ENCODE data around the gene ASS1. TPM values are rescaled to one million over a fixed set of nuclear protein-coding genes. Genes with fewer than 3 reads are reported as not detected.
"Not testable (repeated sequence)": the region's sequence is repeated elsewhere in the genome, so short reads cannot be mapped to it uniquely, and the experiment has no call there.

The ASS1 gene
- total RNA-seq, 1 donor from 2014 or later: 1.6 TPM

GRCh38 chr9:130400870-130401269 lies 43.9 kb upstream of the ASS1 start:
- Mint-ChIP-seq H3K4me1 (no peaks in the 10 kb centered on the region), H3K9me3 (no peaks in the 10 kb centered on the region), H3K4me3 (no peak overlapping the region), H3K27me3 (peaks cover 2% of the 10 kb centered on the region), H3K27ac (no peak overlapping the region), H3K36me3 (ENCODE audit: low read depth) (no peaks in the 10 kb centered on the region)
- intact Hi-C loops (cut with micrococcal nuclease): no loop called here
- no peak for TF ChIP-seq CTCF (IDR thresholded peaks at IDR 0.05)
- no peak for ATAC-seq (ENCODE audit: low read depth)
- ChIA-PET POLR2A (no interaction called here), CTCF (no interaction called here)
- DNase-seq: no peak

GRCh38 chr9:130401742-130402141 lies 43.0 kb upstream of the ASS1 start:
- H3K27ac Mint-ChIP-seq; ATAC-seq (ENCODE audit: low read depth); H3K36me3 Mint-ChIP-seq (ENCODE audit: low read depth); CTCF ChIA-PET; H3K9me3 Mint-ChIP-seq; POLR2A ChIA-PET; DNase-seq; intact Hi-C loops (cut with micrococcal nuclease); H3K4me3 Mint-ChIP-seq; H3K27me3 Mint-ChIP-seq; H3K4me1 Mint-ChIP-seq: not testable (repeated sequence)

- intact Hi-C loops (cut with micrococcal nuclease): no loop called here
- no peak for DNase-seq
Measured at GRCh38 chr9:130402243-130402642, 42.5 kb upstream of the ASS1 start.

GRCh38 chr9:130402645-130403440 lies 41.9 kb upstream of the ASS1 start:
- no peak overlapping the region for H3K4me3 Mint-ChIP-seq
- DNase-seq (no peak), ATAC-seq (ENCODE audit: low read depth) (no peak)
- no peaks in the 10 kb centered on the region for H3K27me3 Mint-ChIP-seq
- H3K36me3 Mint-ChIP-seq (ENCODE audit: low read depth): no peaks in the 10 kb centered on the region
- intact Hi-C loops (cut with micrococcal nuclease): no loop called here
- no peak overlapping the region for H3K27ac Mint-ChIP-seq
- ChIA-PET CTCF (no interaction called here), POLR2A (no interaction called here)
- H3K4me1 Mint-ChIP-seq: no peaks in the 10 kb centered on the region
- no peaks in the 10 kb centered on the region for H3K9me3 Mint-ChIP-seq
- TF ChIP-seq CTCF (IDR thresholded peaks at IDR 0.05): no peak

More at GRCh38 chr9:130402243-130402642, 42.5 kb upstream of the ASS1 start:
- Mint-ChIP-seq H3K27ac (no peak overlapping the region), H3K36me3 (ENCODE audit: low read depth) (no peaks in the 10 kb centered on the region), H3K4me1 (no peaks in the 10 kb centered on the region), H3K4me3 (no peak overlapping the region), H3K9me3 (no peaks in the 10 kb centered on the region), H3K27me3 (no peaks in the 10 kb centered on the region)
- CTCF ChIA-PET: no interaction called here
- no peak for ATAC-seq (ENCODE audit: low read depth)
- POLR2A ChIA-PET: no interaction called here
- no peak for TF ChIP-seq CTCF (IDR thresholded peaks at IDR 0.05)

GRCh38 chr9:130405657-130406257 lies 39.0 kb upstream of the ASS1 start:
- no peak overlapping the region for H3K4me3 Mint-ChIP-seq
- ATAC-seq (ENCODE audit: low read depth) (no peak), DNase-seq (no peak)
- CTCF ChIA-PET: no interaction called here
- no peaks in the 10 kb centered on the region for H3K27me3 Mint-ChIP-seq
- no peak overlapping the region for H3K27ac Mint-ChIP-seq
- POLR2A ChIA-PET: no interaction called here
- no peaks in the 10 kb centered on the region for H3K9me3 Mint-ChIP-seq
- H3K4me1 Mint-ChIP-seq: no peaks in the 10 kb centered on the region
- intact Hi-C loops (cut with micrococcal nuclease): no loop called here
- TF ChIP-seq CTCF (IDR thresholded peaks at IDR 0.05): no peak
- no peaks in the 10 kb centered on the region for H3K36me3 Mint-ChIP-seq (ENCODE audit: low read depth)
